Mesendoderm (in vitro differentiated cells): ENCODE data around the gene PPP3R1.

Experiments
- DNase-seq: peaks from one replicate; pipeline ENCODE4 v3.0.0; 2013
- H2AK5ac ChIP-seq: 2 replicates; pipeline ENCODE4 v1.6.1; 2013; ENCODE audit warnings: low read length, inconsistent platforms
- H2BK120ac ChIP-seq: 2 replicates; pipeline ENCODE4 v1.6.1; 2013; ENCODE audit warnings: low read depth, mild to moderate bottlenecking, low read length, moderate library complexity, mixed read lengths
- H2BK15ac ChIP-seq: replicated peaks from 2 replicates; pipeline ENCODE4 v1.6.1; 2013; ENCODE audit warnings: low read depth, mild to moderate bottlenecking, moderate library complexity
- H2BK5ac ChIP-seq: 2 replicates; pipeline ENCODE4 v1.6.1; 2013; ENCODE audit warnings: low read length, inconsistent platforms
- H3K18ac ChIP-seq: 2 replicates; pipeline ENCODE4 v1.6.1; 2013; ENCODE audit warnings: mild to moderate bottlenecking, low read length, mixed read lengths
- H3K23ac ChIP-seq: one replicate; pipeline ENCODE4 v1.6.1; 2013; ENCODE audit warnings: low read length
- H3K27ac ChIP-seq: 2 replicates; pipeline ENCODE4 v1.5.1; 2013; ENCODE audit warnings: low read depth, mild to moderate bottlenecking, inconsistent platforms, low read length, moderate library complexity
- H3K27me3 ChIP-seq: 2 replicates; pipeline ENCODE4 v1.6.1; 2013; ENCODE audit warnings: low read length, control low read depth, mild to moderate bottlenecking, inconsistent platforms; ENCODE audit not compliant: insufficient read depth, poor library complexity
- H3K36me3 ChIP-seq: 2 replicates; pipeline ENCODE4 v1.6.1; 2013; ENCODE audit warnings: low read length, inconsistent platforms; ENCODE audit not compliant: control insufficient read depth, insufficient read depth
- H3K4ac ChIP-seq: one replicate; pipeline ENCODE4 v1.6.1; 2013; ENCODE audit warnings: low read depth, mild to moderate bottlenecking, low read length, moderate library complexity
- H3K4me1 ChIP-seq: 2 replicates; pipeline ENCODE4 v1.6.1; 2013; ENCODE audit warnings: low read depth, low read length, inconsistent platforms; ENCODE audit not compliant: control insufficient read depth
- H3K4me2 ChIP-seq: 2 replicates; pipeline ENCODE4 v1.6.1; 2013; ENCODE audit warnings: low read length
- H3K4me3 ChIP-seq: 2 replicates; pipeline ENCODE4 v1.5.1; 2013; ENCODE audit warnings: mild to moderate bottlenecking, low read length
- H3K56ac ChIP-seq: one replicate; pipeline ENCODE4 v1.6.1; 2013; ENCODE audit warnings: low read length
- H3K79me1 ChIP-seq: 2 replicates; pipeline ENCODE4 v1.6.1; 2013; ENCODE audit warnings: low read length, inconsistent platforms
- H3K79me2 ChIP-seq: 2 replicates; pipeline ENCODE4 v1.6.1; 2013; ENCODE audit warnings: mild to moderate bottlenecking, low read length; ENCODE audit not compliant: control insufficient read depth, insufficient read depth
- H3K9ac ChIP-seq: 2 replicates; pipeline ENCODE4 v1.6.1; 2013; ENCODE audit warnings: low read length, inconsistent platforms
- H4K5ac ChIP-seq: one replicate; pipeline ENCODE4 v1.6.1; 2013; ENCODE audit warnings: low read length
- H4K8ac ChIP-seq: one replicate; pipeline ENCODE4 v1.6.1; 2013; ENCODE audit warnings: low read depth, mild to moderate bottlenecking, control low read depth, low read length, moderate library complexity
- WGBS: extraction: QIAGEN DNeasy Blood & Tissue Kit; methylation state at CpG from one replicate; pipeline ENCODE4 v1.1.7; 2013; ENCODE audit warnings: low lambda C conversion rate, missing lambda C conversion rate; ENCODE audit not compliant: insufficient coverage; ENCODE audit errors: extremely low coverage; 5-methylcytosine and 5-hydroxymethylcytosine counted together

PPP3R1 gene

GRCh38 chr2:68292108-68292710, 39.9 kb upstream of the PPP3R1 start:
- peak; percentile 42 for DNase-seq
- Histone ChIP-seq H4K8ac (no peak overlapping the region), H3K18ac (no peak overlapping the region), H2BK15ac (no peak overlapping the region), H3K4me2 (no peak overlapping the region), H2AK5ac (no peak overlapping the region), H3K27me3 (no peaks in the 10 kb centered on the region), H3K27ac (no peak overlapping the region), H3K56ac (no peak overlapping the region), H3K9ac (no peak overlapping the region), H3K4ac (no peak overlapping the region), H3K4me1 (no peaks in the 10 kb centered on the region), H3K79me2 (no peaks in the 10 kb centered on the region), H4K5ac (no peak overlapping the region), H3K23ac (no peak overlapping the region), H2BK120ac (no peak overlapping the region), H2BK5ac (no peak overlapping the region), H3K36me3 (no peaks in the 10 kb centered on the region), H3K4me3 (no peak overlapping the region), H3K79me1 (no peaks in the 10 kb centered on the region)
- WGBS: no CpG with 5 or more reads among the region's 3 CpGs

GRCh38 chr2:68291314-68291713, 39.0 kb upstream of the PPP3R1 start:
- no peak overlapping the region for H3K4me3 ChIP-seq
- H3K4me2 ChIP-seq: no peak overlapping the region
- no peak overlapping the region for H3K9ac ChIP-seq
- WGBS: no CpG with 5 or more reads among the region's 6 CpGs
- H3K79me2 ChIP-seq: no peaks in the 10 kb centered on the region
- no peak overlapping the region for H2BK15ac ChIP-seq
- H2BK120ac ChIP-seq: no peak overlapping the region
- H3K27ac ChIP-seq: no peak overlapping the region
- no peak overlapping the region for H2BK5ac ChIP-seq
- no peak overlapping the region for H3K4ac ChIP-seq
- no peak overlapping the region for H3K56ac ChIP-seq
- no peaks in the 10 kb centered on the region for H3K27me3 ChIP-seq
- H2AK5ac ChIP-seq: no peak overlapping the region
- no peaks in the 10 kb centered on the region for H3K36me3 ChIP-seq
- no peak overlapping the region for H3K18ac ChIP-seq
- H4K5ac ChIP-seq: no peak overlapping the region
- no peaks in the 10 kb centered on the region for H3K79me1 ChIP-seq
- H4K8ac ChIP-seq: no peak overlapping the region
- DNase-seq: no peak
- no peak overlapping the region for H3K23ac ChIP-seq
- no peaks in the 10 kb centered on the region for H3K4me1 ChIP-seq

- Histone ChIP-seq H3K4me3 (no peak overlapping the region), H2AK5ac (no peak overlapping the region), H4K5ac (no peak overlapping the region), H3K23ac (no peak overlapping the region), H3K79me1 (no peaks in the 10 kb centered on the region), H3K4me1 (no peaks in the 10 kb centered on the region), H3K36me3 (no peaks in the 10 kb centered on the region), H3K27ac (no peak overlapping the region), H3K4me2 (no peak overlapping the region), H2BK5ac (no peak overlapping the region), H3K79me2 (no peaks in the 10 kb centered on the region), H3K18ac (no peak overlapping the region), H3K27me3 (no peaks in the 10 kb centered on the region), H3K4ac (no peak overlapping the region), H3K9ac (no peak overlapping the region), H2BK120ac (no peak overlapping the region), H2BK15ac (no peak overlapping the region), H4K8ac (no peak overlapping the region), H3K56ac (no peak overlapping the region)
- WGBS: no CpG with 5 or more reads among the region's 5 CpGs
- no peak for DNase-seq
Observed at GRCh38 chr2:68290901-68291300, 38.6 kb upstream of the PPP3R1 start.

- Histone ChIP-seq H3K79me2 (no peaks in the 10 kb centered on the region), H3K4ac (no peak overlapping the region), H3K79me1 (no peaks in the 10 kb centered on the region), H3K4me3 (no peak overlapping the region), H2BK120ac (no peak overlapping the region), H2AK5ac (no peak overlapping the region), H4K5ac (no peak overlapping the region), H3K27me3 (no peaks in the 10 kb centered on the region), H2BK15ac (no peak overlapping the region), H4K8ac (no peak overlapping the region), H3K4me2 (no peak overlapping the region), H3K56ac (no peak overlapping the region), H3K4me1 (no peaks in the 10 kb centered on the region), H3K23ac (no peak overlapping the region), H3K9ac (no peak overlapping the region), H3K36me3 (no peaks in the 10 kb centered on the region), H2BK5ac (no peak overlapping the region), H3K18ac (no peak overlapping the region), H3K27ac (no peak overlapping the region)
- peak; percentile 5 for DNase-seq
- no CpG with 5 or more reads among the region's 10 CpGs for WGBS
Observed at GRCh38 chr2:68287580-68288441, 35.5 kb upstream of the PPP3R1 start.

- Histone ChIP-seq H3K4me2 (no peak overlapping the region), H3K9ac (no peak overlapping the region), H3K23ac (no peak overlapping the region), H4K5ac (no peak overlapping the region), H2BK5ac (no peak overlapping the region), H3K27ac (no peak overlapping the region), H3K56ac (no peak overlapping the region), H3K36me3 (no peaks in the 10 kb centered on the region), H2AK5ac (no peak overlapping the region), H4K8ac (no peak overlapping the region), H2BK15ac (no peak overlapping the region), H3K79me2 (no peaks in the 10 kb centered on the region), H2BK120ac (no peak overlapping the region), H3K18ac (no peak overlapping the region), H3K79me1 (no peaks in the 10 kb centered on the region), H3K4me3 (no peak overlapping the region), H3K4ac (no peak overlapping the region), H3K4me1 (no peaks in the 10 kb centered on the region), H3K27me3 (no peaks in the 10 kb centered on the region)
- DNase-seq: no peak
- no CpG with 5 or more reads among the region's 3 CpGs for WGBS
Observed at GRCh38 chr2:68284896-68285295, 32.6 kb upstream of the PPP3R1 start.
